AG08395 (cell line): Measurements from ENCODE around the gene SPON1.

Experiments
- DNase-seq: peaks from one replicate; pipeline ENCODE4 v3.0.0; 2012; ENCODE audit warnings: mixed read lengths, low spot score

SPON1 gene

DNA sequence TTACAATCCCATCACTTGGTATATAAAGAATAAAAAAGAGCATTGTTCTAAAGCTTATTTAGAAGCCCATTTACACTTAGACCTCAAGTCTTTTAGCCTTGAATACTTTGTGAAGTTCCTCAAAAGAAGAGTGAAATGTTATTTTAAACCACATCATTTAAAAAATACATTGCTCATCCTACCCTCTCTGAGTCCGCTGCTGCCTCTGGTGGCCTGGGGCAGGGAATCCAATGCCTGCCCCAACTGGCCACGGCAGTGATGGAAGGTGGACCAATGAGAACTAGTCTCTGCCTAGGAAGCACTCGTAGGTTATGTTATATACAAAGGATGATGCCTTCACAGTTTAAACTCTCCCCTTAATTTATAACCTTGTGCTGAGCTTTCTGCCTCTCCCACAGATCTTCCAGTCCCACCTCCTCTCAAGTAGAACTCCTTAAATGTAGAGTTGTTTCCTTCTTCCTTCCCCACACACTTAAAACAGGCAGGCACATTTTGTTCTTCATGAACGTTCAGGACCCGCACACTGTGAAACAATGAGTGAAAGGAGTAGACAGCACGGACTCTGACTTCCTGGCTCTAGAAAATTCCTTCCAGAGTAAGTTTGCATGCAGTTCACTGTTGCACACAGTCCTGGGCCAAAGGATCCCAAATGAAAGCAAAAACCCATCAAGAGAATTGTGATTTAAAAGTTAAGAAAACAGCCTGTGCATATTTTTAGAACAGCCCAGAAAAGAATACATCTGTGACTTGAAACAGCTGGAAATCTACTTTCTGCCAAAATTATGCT is 228.7 kb downstream of the SPON1 start:
- DNase-seq: no peak

DNA sequence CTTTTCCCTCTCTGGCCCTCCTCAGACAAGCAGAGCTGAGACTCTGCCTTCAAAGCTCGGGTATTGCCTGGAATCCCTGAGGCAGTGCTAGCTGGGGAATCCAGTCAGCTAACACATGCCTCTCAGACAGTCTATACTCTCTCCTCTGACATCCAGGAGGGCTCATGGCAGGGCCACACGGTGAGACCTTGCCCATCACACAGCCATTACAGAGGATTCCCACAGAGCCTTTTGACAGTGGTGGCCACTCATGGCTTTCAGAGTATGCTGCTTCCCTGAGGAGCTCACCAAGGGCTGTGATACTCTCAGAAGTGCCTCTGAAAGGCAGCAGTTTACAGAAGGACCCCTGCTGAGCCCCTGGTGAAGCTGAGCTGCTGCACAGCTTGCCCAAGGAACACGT is 231.1 kb downstream of the SPON1 start:
- no peak for DNase-seq

GRCh38 chr11:14202251-14203196 is 240.0 kb downstream of the SPON1 start:
- DNase-seq: no peak

DNA sequence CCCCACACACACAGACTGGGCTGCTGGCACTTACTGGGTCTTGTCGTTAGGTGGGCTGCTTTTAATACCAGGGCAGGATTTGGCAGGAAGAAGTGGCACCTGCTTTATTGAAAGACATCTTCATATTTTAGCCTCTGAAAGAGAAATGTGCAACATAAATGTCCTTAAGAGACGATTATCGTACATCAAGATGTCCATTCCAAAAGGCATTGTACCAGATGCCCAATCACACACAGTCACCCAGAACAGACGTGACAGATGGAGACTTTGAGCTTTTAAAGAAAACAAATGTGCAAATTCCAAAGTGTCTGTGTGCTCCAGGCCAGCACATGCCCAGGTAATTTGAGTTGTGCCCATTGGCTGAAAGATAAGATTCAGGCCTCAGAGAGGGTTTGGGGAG is 240.8 kb downstream of the SPON1 start:
- no peak for DNase-seq

DNA sequence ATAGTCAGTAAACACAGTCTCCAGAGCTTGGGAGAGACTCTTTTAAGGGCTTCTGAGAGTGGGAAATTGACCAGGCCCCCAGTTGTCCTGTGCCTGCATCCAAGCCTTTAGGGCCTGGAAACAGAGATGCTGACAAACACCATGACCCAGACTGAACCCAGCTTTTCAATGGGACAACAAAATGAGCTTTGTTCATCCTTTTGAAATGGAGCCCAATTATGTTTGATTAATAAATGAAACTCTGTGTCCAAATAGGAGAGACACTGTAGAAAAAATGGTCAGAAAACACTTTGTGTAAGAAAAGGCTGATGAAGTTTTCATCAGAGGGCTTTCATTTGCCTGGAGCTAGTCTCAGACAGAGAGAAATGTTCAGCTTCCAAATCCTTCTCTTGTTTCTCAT is 250.5 kb downstream of the SPON1 start:
- DNase-seq: no peak

GRCh38 chr11:14218728-14219127 is 256.2 kb downstream of the SPON1 start:
- no peak for DNase-seq

DNA sequence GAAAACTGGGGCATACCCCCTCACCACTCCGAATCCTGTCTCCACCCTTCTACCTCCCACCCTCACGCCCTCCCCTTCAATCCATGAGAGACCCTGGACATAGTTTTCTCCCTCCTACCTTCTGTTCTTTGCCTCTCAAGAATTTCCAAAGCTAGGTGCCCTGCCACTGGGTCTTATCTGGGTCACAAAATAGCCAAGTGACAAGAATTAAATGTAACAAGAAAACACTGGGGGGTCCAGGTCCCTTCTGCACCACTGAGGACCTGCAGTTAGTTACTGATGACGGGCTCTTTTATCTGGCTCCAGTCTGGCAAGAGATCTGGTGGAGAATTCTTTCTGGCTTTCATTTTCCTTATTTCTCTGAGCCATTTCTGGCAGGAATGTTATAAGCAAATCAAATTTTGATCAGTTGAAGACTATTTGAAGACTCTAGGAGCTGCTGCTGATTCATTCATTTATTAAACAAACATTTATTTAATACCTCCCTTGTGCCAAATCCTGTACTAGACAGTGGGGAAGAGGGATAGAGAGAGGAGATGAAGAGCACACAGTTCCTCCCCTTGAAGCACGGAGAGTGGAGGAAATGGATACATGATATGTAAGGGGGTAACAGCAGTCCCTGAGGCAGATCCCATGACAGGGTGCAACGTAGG is 261.2 kb downstream of the SPON1 start:
- DNase-seq: no peak

- DNase-seq: no peak
Measured at GRCh38 chr11:14224395-14224794, 261.9 kb downstream of the SPON1 start.

GRCh38 chr11:14225666-14226065 is 263.1 kb downstream of the SPON1 start:
- no peak for DNase-seq

GRCh38 chr11:14228356-14228755 is 265.8 kb downstream of the SPON1 start:
- DNase-seq: no peak

GRCh38 chr11:14229472-14229871 is 266.9 kb downstream of the SPON1 start:
- no peak for DNase-seq

GRCh38 chr11:14230407-14230806 is 267.9 kb downstream of the SPON1 start:
- DNase-seq: no peak

DNA sequence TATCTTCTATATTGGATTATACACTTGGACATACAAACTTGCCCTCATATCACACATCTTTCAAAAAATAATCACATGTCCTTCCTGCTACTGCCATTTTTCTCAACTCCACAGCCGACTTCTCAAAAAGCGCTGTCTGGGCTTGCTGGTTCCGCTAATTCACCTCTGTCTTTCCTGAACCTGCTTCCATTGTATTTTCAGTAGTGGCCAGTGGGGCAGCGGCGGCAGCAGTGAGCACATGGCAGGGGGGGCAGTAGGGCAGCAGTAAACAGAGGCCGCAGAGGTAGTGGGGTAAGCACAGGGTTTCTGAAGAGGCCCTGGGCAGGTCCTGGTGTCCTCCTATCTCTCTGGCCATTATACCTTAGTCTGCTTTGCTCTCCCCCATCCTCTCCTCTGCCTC is 270.1 kb downstream of the SPON1 start:
- no peak for DNase-seq

- DNase-seq: no peak
Measured at GRCh38 chr11:14234446-14234845, 271.9 kb downstream of the SPON1 start.

DNA sequence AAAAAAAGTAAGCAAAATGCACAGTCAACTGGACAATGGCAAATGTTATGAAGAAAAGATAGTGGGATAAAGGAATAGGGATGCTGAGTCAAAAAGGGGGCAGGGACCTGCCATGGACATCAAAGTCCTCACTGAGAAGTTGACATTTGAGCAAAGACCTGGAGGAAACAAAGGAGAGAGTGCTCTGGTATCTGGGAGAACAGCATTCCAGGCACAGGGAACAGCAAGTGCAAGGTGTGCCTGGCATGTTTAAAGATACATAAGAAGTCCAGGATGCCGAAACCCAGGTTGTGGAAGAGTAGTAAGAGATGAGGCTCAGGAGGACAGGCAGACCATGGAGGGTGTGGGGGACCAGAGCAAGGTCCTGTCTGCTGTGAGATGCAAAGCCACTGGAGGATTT is 273.2 kb downstream of the SPON1 start:
- no peak for DNase-seq

DNA sequence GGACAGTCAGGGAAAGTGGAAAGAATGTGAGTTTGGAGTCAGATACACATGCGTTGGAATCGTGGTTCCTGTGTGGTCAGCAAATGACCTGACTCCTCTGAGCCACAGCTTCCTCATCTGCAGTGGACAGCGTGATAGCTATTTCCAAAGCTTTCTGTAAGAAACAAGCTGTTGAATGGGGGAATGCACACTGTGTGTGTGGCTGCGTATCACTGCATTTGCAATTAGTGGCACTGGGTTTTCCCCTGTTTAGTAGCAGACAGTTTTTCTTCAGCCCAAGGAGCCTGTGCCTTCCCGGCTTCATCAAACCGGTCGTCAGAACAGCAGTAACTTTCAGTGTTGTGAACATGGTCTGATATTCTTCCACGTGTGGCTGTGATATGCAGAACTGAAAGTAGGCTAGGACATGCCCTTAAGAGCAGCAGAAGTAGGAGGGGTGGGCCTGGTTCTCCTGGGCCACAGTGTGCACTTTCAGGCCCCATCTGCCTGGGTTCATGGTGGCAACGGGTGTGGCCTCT is 275.0 kb downstream of the SPON1 start:
- no peak for DNase-seq

GRCh38 chr11:14240221-14240620 is 277.7 kb downstream of the SPON1 start:
- no peak for DNase-seq

DNA sequence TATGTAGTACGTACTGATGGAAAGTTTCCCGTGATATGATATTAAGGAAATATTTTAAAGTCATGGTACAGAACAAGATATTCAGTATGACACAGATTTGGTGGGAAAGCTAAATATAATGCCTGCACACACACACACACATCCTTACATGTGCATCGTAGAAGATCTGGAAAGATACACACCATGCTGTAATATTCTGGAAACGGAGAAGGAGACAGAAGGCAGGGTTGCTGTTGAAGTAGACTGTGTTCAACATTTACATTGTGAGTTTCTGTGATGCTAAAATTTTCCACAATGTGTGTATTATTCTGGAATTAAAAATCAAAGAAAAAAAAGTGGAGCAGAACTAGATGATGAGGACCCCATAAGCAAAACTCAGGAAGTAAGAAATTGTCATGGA is 278.4 kb downstream of the SPON1 start:
- no peak for DNase-seq

GRCh38 chr11:14242187-14242586 is 279.7 kb downstream of the SPON1 start:
- DNase-seq: no peak

GRCh38 chr11:14242733-14243132 is 280.2 kb downstream of the SPON1 start:
- DNase-seq: no peak

GRCh38 chr11:14244926-14245325 is 282.4 kb downstream of the SPON1 start:
- DNase-seq: no peak

- DNase-seq: no peak
Measured at GRCh38 chr11:14245444-14245843, 282.9 kb downstream of the SPON1 start.
